Endothelial cell of umbilical vein (primary cell): ENCODE data around the gene DNM2. TPM values are rescaled to one million over a fixed set of nuclear protein-coding genes. Genes with fewer than 3 reads are reported as not detected.

ENCODE experiments used
- BruUV-seq: library from RNA; stranded (reverse); fragments of 400-500 nt; replicated peaks from 2 replicates; lab custom pipeline; 2021; lab: Mats Ljungman, UMichigan
- CTCF ChIA-PET: fragments of 300-600, 350-600 bp; sonication (Branson Sonifier 250); formaldehyde crosslinking; loops from one replicate; lab custom pipeline; 2021; ENCODE audit warnings: antibody characterized with exemption, inconsistent platforms; lab: Charles Lee
- POLR2A ChIA-PET: fragments of 300-600, 350-600 bp; sonication (Branson Sonifier 250); formaldehyde crosslinking; loops from one replicate; lab custom pipeline; 2021; ENCODE audit warnings: antibody characterized with exemption, inconsistent platforms; lab: Charles Lee
- DNase-seq: peaks from one replicate; pipeline ENCODE4 v3.0.0-alpha.2; 2011; ENCODE audit warnings: low read depth, low spot score
- FAIRE-seq: peaks from 2 replicates; lab custom pipeline; 2011; peaks lifted over from hg19 to GRCh38; lab: Jason Lieb, UNC
- H2AFZ ChIP-seq: 2 replicates; pipeline ENCODE4 v1.6.0; 2012; ENCODE audit warnings: low read depth, low read length, control low read depth, inconsistent platforms
- H3K27ac ChIP-seq: 2 replicates; pipeline ENCODE4 v1.5.1; 2011; ENCODE audit warnings: low read depth, mild to moderate bottlenecking, control low read depth, low read length, moderate library complexity; ENCODE audit not compliant: insufficient read depth
- H3K27me3 ChIP-seq, 2 experiments: 2 replicates each; pipeline versions ENCODE4 v1.6.0 to v1.6.1; 2011; ENCODE audit warnings: low read length in 2 of 2, mixed read lengths in 1 of 2; ENCODE audit not compliant: control insufficient read depth in 2 of 2, insufficient read depth in 2 of 2
- H3K36me3 ChIP-seq, 2 experiments: 2 replicates in 1 of 2; 3 replicates in 1 of 2; pipeline ENCODE4 v1.5.1; 2011; ENCODE audit warnings: low read length in 2 of 2, mild to moderate bottlenecking in 1 of 2, moderate library complexity in 1 of 2; ENCODE audit not compliant: control insufficient read depth in 2 of 2, insufficient read depth in 2 of 2; ENCODE audit errors: extremely low read depth in 1 of 2
- H3K4me1 ChIP-seq: 3 replicates; pipeline ENCODE4 v1.5.1; 2011; ENCODE audit warnings: mild to moderate bottlenecking, low read length; ENCODE audit not compliant: control insufficient read depth, insufficient read depth; ENCODE audit errors: extremely low read depth
- H3K4me2 ChIP-seq: 2 replicates; pipeline ENCODE4 v1.6.1; 2011; ENCODE audit warnings: low read length, control low read depth, mixed read lengths; ENCODE audit not compliant: insufficient read depth
- H3K4me3 ChIP-seq, 3 experiments: fragments of 200-600 bp in 1 of 3; sonication (generic), shearing (Covaris generic) in 1 of 3; replicated peaks in 1 of 3; 2 replicates each; pipeline ENCODE4 v1.5.1; 2011 to 2016; ENCODE audit warnings: control low read depth in 3 of 3, low read length in 3 of 3, mild to moderate bottlenecking in 2 of 3, inconsistent platforms in 1 of 3, low read depth in 1 of 3, moderate library complexity in 1 of 3; ENCODE audit not compliant: insufficient read depth in 1 of 3
- H3K79me2 ChIP-seq: 2 replicates; pipeline ENCODE4 v1.6.0; 2012; ENCODE audit warnings: low read length, inconsistent platforms; ENCODE audit not compliant: control insufficient read depth, insufficient read depth
- H3K9ac ChIP-seq: replicated peaks from 2 replicates; pipeline ENCODE3; 2011; ENCODE audit warnings: low read length, control low read depth; ENCODE audit not compliant: insufficient read depth; ENCODE audit errors: extremely low read depth
- H3K9me1 ChIP-seq: replicated peaks from 3 replicates; pipeline ENCODE4 v1.6.0; 2011; ENCODE audit warnings: mild to moderate bottlenecking, low read length; ENCODE audit not compliant: control insufficient read depth, insufficient read depth; ENCODE audit errors: extremely low read depth
- H3K9me3 ChIP-seq: replicated peaks from 2 replicates; pipeline ENCODE4 v1.5.1; 2012; ENCODE audit warnings: low read length, inconsistent platforms; ENCODE audit not compliant: control insufficient read depth, insufficient read depth
- H4K20me1 ChIP-seq: replicated peaks from 2 replicates; pipeline ENCODE3; 2011; ENCODE audit warnings: mild to moderate bottlenecking, low read length; ENCODE audit not compliant: control insufficient read depth, insufficient read depth; ENCODE audit errors: extremely low read depth
- CTCF ChIP-seq, 2 donors: IDR thresholded peaks; 1 replicate in 1 of 2; 2 replicates in 1 of 2; pipeline ENCODE4 v1.5.1; 2011; ENCODE audit warnings: low read length in 2 of 2, mild to moderate bottlenecking in 2 of 2, moderate library complexity in 2 of 2, control low read depth in 1 of 2, inconsistent platforms in 1 of 2, low read depth in 1 of 2; ENCODE audit not compliant: insufficient read depth in 1 of 2; ENCODE audit errors: extremely low read depth in 1 of 2
- EZH2 ChIP-seq: IDR thresholded peaks from 2 replicates; pipeline ENCODE4 v1.6.1; 2012; ENCODE audit warnings: borderline replicate concordance, low read depth, mild to moderate bottlenecking, moderate library complexity, low read length, inconsistent platforms; ENCODE audit not compliant: severe bottlenecking
- FOS ChIP-seq: IDR thresholded peaks from 2 replicates; pipeline ENCODE4 v1.6.1; 2011; ENCODE audit warnings: mild to moderate bottlenecking, low read length, moderate library complexity, borderline replicate concordance; ENCODE audit not compliant: insufficient read depth
- GATA2 ChIP-seq: IDR thresholded peaks from 2 replicates; pipeline ENCODE4 v1.7.0; 2011; ENCODE audit warnings: low read depth, mild to moderate bottlenecking, moderate library complexity, mixed read lengths, low read length; ENCODE audit not compliant: insufficient read length, insufficient read depth
- JUN ChIP-seq: IDR thresholded peaks from 2 replicates; pipeline ENCODE4 v1.6.1; 2011; ENCODE audit warnings: borderline replicate concordance, low read depth; ENCODE audit not compliant: insufficient read length, insufficient read depth
- MAX ChIP-seq: IDR thresholded peaks from 2 replicates; pipeline ENCODE4 v1.6.1; 2011; ENCODE audit not compliant: insufficient read depth, insufficient read length
- MYC ChIP-seq: IDR thresholded peaks from one replicate; pipeline ENCODE4 v1.6.1; 2011; ENCODE audit warnings: mild to moderate bottlenecking, low read depth, low read length
- POLR2A ChIP-seq: IDR thresholded peaks from 2 replicates; pipeline ENCODE4 v1.6.1; 2012; ENCODE audit warnings: low read depth, mild to moderate bottlenecking, control low read depth, low read length
- POLR2AphosphoS5 ChIP-seq: IDR thresholded peaks from 2 replicates; pipeline ENCODE4 v1.6.1; 2012; ENCODE audit warnings: low read depth, mild to moderate bottlenecking, control low read depth, low read length, moderate library complexity; ENCODE audit not compliant: insufficient read depth
- dilution Hi-C: fragments of 300-500 bp; cut with MboI; formaldehyde crosslinking; loops from one replicate; pipeline ENCODE4 v1.15.0; 2019; ENCODE audit warnings: low sequenced_read_pairs; ENCODE audit not compliant: extremely low pct_ligation_motif_present
- intact Hi-C: fragments of 100-400 bp; cut with micrococcal nuclease; formaldehyde crosslinking; loops from one replicate; pipeline ENCODE4 v1.10.0; 2022
- polyA plus RNA-seq, 4 experiments: library from polyadenylated mRNA; depleted of rRNA in 3 of 4; stranded (reverse) in 3 of 4; unstranded in 1 of 4; fragments of >200 nt; gene quantifications; 2 replicates each; pipeline versions ENCODE4 v1.2.1 to v1.2.3, GENCODE V29; 2011 to 2012; ENCODE audit warnings: missing spikeins in 1 of 4
- total RNA-seq: library from RNA; stranded (reverse); gene quantifications from 2 replicates; pipeline ENCODE4 v1.2.3, GENCODE V29; 2021

Gene DNM2
- total and polyA plus RNA-seq, 2 donors (not counting 3 experiments of a cell fraction or from before 2014, with no cell fraction given) = 81.8 to 175 TPM

- DNase-seq (no peak), FAIRE-seq (no peak)
- Histone ChIP-seq H3K36me3 (no peaks in the 10 kb centered on the region), H3K79me2 (peaks cover 74% of the 10 kb centered on the region), H3K9me3 (no peaks in the 10 kb centered on the region), H3K4me1 (peaks cover 13% of the 10 kb centered on the region), H3K9me1 (no peaks in the 10 kb centered on the region), H3K9ac (no peak overlapping the region), H4K20me1 (peaks cover 3% of the 10 kb centered on the region), H3K27ac (no peak overlapping the region), H2AFZ (no peak overlapping the region), H3K4me3 (no peak overlapping the region), H3K27me3 (no peaks in the 10 kb centered on the region), H3K4me2 (no peak overlapping the region)
- ChIA-PET CTCF (interaction anchor here (1.1 to 8.0 kb wide), 6 partner anchors 10 to 144 kb away, joined by 3 to 100 read pairs (median 19); partner anchors contain the start of gene TMED1), POLR2A (interaction anchor here (0.6 kb wide), 1 partner anchor 86 kb away, joined by 7 read pairs; no protein-coding TSS in a partner anchor)
- intact Hi-C loops (no loop called here), dilution Hi-C loops (no loop called here)
- no peak for TF ChIP-seq MAX
- no peak for TF ChIP-seq POLR2AphosphoS5
- BruUV-seq = no TSS peak
Observed at GRCh38 chr19:10720607-10721125, 2.8 kb downstream of the DNM2 start.

- Histone ChIP-seq H3K9ac (no peak overlapping the region), H3K27ac (no peak overlapping the region), H3K4me3 (no peak overlapping the region), H3K27me3 (no peaks in the 10 kb centered on the region), H3K9me3 (no peaks in the 10 kb centered on the region), H4K20me1 (peaks cover 3% of the 10 kb centered on the region), H3K79me2 (peaks cover 97% of the 10 kb centered on the region), H3K36me3 (no peaks in the 10 kb centered on the region), H3K9me1 (no peaks in the 10 kb centered on the region), H2AFZ (no peak overlapping the region), H3K4me2 (no peak overlapping the region), H3K4me1 (peaks cover 11% of the 10 kb centered on the region)
- intact Hi-C loops (no loop called here), dilution Hi-C loops (no loop called here)
- CTCF ChIA-PET = interaction anchor here (1.6 kb wide), 1 partner anchor 141 kb away, joined by 5 read pairs; no protein-coding TSS in a partner anchor
- BruUV-seq = no TSS peak
- no peak for DNase-seq
- TF ChIP-seq GATA2 (no peak), MYC (no peak), MAX (no peak), CTCF (IDR thresholded peaks at IDR 0.05; ENCODE audit: extremely low read depth in 1 of 2, insufficient read depth in 1 of 2, low read depth in 1 of 2, low read length in 2 of 2) (no peak), POLR2AphosphoS5 (no peak), JUN (no peak), POLR2A (no peak), FOS (no peak), EZH2 (no peak)
- FAIRE-seq = no peak
- POLR2A ChIA-PET = interaction anchor here (0.7 kb wide), 2 partner anchors 16 to 64 kb away, joined by 3 to 4 read pairs; no protein-coding TSS in a partner anchor
Observed at GRCh38 chr19:10723591-10723990, 5.7 kb downstream of the DNM2 start.
